KMS-11 (cell line): Measurements from ENCODE around the gene SFI1.
"Not testable (repeated sequence)": the region's sequence is repeated elsewhere in the genome, so short reads cannot be mapped to it uniquely, and the experiment has no call there.

Experiments
- H2AFZ ChIP-seq: fragments of 200-600 bp; sonication (generic); 2 replicates; pipeline ENCODE4 v1.6.1; 2016; ENCODE audit warnings: antibody characterized with exemption, mixed run types, low read depth
- H3K27ac ChIP-seq: fragments of 200-600 bp; sonication (generic); 2 replicates; pipeline ENCODE4 v1.6.1; 2016; ENCODE audit warnings: mild to moderate bottlenecking, mixed run types
- H3K27me3 ChIP-seq: fragments of 200-600 bp; sonication (generic); 2 replicates; pipeline ENCODE4 v1.6.1; 2017; ENCODE audit warnings: mild to moderate bottlenecking, low read depth, mixed run types, moderate library complexity; ENCODE audit not compliant: insufficient read depth
- H3K36me3 ChIP-seq: fragments of 200-600 bp; sonication (generic); 2 replicates; pipeline ENCODE4 v1.6.1; 2017; ENCODE audit warnings: mild to moderate bottlenecking, mixed run types; ENCODE audit not compliant: insufficient read depth
- H3K4me1 ChIP-seq: fragments of 200-600 bp; sonication (generic); 2 replicates; pipeline ENCODE4 v1.6.1; 2016; ENCODE audit warnings: mild to moderate bottlenecking, low read depth, mixed run types; ENCODE audit not compliant: poor library complexity, severe bottlenecking
- H3K4me2 ChIP-seq: fragments of 200-600 bp; sonication (generic); 2 replicates; pipeline ENCODE4 v1.7.0; 2016; ENCODE audit warnings: mild to moderate bottlenecking, mixed run types
- H3K4me3 ChIP-seq: fragments of 200-600 bp; sonication (generic); IDR thresholded peaks from 2 replicates; pipeline ENCODE4 v1.6.1; 2017; ENCODE audit warnings: low read depth, low read length, mixed read lengths; ENCODE audit not compliant: insufficient read depth
- H3K79me2 ChIP-seq: fragments of 200-600 bp; sonication (generic); 2 replicates; pipeline ENCODE4 v1.6.1; 2016; ENCODE audit warnings: low read depth, mixed run types; ENCODE audit not compliant: insufficient read depth
- H3K9ac ChIP-seq: fragments of 200-600 bp; sonication (generic); 2 replicates; pipeline ENCODE4 v1.6.1; 2016; ENCODE audit warnings: mild to moderate bottlenecking, mixed run types
- H4K20me1 ChIP-seq: fragments of 200-600 bp; sonication (generic); 2 replicates; pipeline ENCODE4 v1.6.1; 2016; ENCODE audit warnings: mild to moderate bottlenecking, mixed run types; ENCODE audit not compliant: insufficient read depth
- TF ChIP-seq, protein P1 (sequence below): fragments of 200-600 bp; sonication (generic); conservative IDR thresholded peaks from 2 replicates; pipeline ENCODE4 v1.6.1; 2017; ENCODE audit warnings: low read depth, mild to moderate bottlenecking, antibody characterized with exemption, low read length, moderate library complexity, mixed read lengths

The SFI1 gene

DNA sequence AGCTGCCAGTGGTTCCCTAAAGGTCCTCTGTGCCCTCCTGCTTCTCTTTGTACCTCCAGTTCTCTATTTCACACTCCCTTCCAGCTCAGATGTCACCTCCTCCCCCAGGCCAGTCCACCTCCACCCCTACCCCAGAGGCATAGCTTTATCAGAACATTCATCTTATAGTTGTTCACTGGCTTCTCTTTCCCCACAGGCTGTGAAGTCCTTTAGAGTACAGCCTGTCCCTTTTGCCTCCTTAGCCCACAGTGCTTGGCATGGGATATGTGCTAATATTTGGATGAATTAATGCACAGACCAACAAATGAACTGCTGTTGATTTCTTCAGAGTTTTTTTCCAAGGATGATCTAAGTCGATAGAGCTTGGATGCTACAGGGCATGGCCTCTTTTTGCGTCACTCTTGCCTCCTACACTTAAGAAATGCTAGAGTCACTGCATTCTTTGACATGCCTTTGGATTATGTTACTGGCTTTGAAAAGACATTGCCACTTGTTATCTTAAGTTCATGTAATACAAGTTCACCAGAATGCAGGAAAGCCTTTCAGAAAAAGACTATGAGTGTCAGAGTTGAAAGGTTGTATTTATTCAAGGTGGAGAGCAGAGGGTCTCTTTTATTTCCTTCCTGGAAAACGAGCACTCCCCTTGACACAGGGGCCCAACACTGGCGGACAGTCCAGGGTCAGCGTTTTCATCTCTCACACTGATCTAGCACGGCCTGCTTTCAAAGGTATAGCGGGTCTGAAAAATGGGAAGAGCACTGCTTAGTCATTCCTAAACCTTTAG, 90.0 kb downstream of the SFI1 start:
- no peaks in the 10 kb centered on the region for H3K36me3 ChIP-seq
- no peak overlapping the region for H3K4me2 ChIP-seq
- TF ChIP-seq, protein P1, sequence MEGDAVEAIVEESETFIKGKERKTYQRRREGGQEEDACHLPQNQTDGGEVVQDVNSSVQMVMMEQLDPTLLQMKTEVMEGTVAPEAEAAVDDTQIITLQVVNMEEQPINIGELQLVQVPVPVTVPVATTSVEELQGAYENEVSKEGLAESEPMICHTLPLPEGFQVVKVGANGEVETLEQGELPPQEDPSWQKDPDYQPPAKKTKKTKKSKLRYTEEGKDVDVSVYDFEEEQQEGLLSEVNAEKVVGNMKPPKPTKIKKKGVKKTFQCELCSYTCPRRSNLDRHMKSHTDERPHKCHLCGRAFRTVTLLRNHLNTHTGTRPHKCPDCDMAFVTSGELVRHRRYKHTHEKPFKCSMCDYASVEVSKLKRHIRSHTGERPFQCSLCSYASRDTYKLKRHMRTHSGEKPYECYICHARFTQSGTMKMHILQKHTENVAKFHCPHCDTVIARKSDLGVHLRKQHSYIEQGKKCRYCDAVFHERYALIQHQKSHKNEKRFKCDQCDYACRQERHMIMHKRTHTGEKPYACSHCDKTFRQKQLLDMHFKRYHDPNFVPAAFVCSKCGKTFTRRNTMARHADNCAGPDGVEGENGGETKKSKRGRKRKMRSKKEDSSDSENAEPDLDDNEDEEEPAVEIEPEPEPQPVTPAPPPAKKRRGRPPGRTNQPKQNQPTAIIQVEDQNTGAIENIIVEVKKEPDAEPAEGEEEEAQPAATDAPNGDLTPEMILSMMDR = no peak
- no peak overlapping the region for H2AFZ ChIP-seq
- no peaks in the 10 kb centered on the region for H4K20me1 ChIP-seq
- H3K9ac ChIP-seq = no peak overlapping the region
- no peaks in the 10 kb centered on the region for H3K79me2 ChIP-seq
- H3K27me3 ChIP-seq = no peaks in the 10 kb centered on the region
- no peak overlapping the region for H3K27ac ChIP-seq
- H3K4me3 ChIP-seq = no peak overlapping the region
- H3K4me1 ChIP-seq = peaks cover 21% of the 10 kb centered on the region

DNA sequence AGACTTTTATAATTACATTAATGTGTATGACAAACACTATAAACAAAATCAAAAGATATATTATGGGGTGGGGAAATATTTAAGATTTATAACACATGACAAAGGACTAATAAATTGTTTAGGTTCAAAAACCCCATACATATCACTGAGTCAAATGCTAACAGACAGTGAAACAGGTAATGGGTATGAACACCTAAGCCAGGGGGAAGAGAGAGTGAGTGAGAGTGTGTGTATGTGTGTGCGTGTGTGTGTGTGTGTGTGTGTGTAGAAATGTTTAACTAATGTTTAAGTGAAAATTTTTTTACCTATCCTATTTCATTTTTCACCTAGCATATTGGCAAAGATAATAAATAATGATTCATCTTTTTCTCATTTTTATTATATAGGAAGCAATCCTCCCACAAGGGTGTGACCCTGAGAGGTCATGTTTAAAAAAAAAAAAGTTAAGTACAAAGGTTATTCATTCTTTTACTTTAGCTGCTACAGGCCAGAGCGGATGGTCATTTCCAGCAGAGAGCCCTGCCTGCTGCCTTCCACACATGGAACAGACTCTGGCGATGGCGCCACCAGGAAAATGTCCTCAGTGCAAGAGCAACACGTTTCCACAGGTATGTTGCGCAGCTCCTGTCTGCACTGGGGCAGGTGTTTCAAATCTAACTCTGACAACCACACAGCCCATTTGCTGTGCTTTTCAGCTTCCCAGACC, 92.8 kb downstream of the SFI1 start:
- Histone ChIP-seq H3K9ac (no peak overlapping the region), H3K27ac (no peak overlapping the region), H3K4me1 (no peaks in the 10 kb centered on the region), H3K4me3 (no peak overlapping the region), H4K20me1 (no peaks in the 10 kb centered on the region), H3K4me2 (no peak overlapping the region), H2AFZ (no peak overlapping the region), H3K79me2 (no peaks in the 10 kb centered on the region), H3K36me3 (no peaks in the 10 kb centered on the region), H3K27me3 (no peaks in the 10 kb centered on the region)
- TF ChIP-seq, protein P1 = no peak

DNA sequence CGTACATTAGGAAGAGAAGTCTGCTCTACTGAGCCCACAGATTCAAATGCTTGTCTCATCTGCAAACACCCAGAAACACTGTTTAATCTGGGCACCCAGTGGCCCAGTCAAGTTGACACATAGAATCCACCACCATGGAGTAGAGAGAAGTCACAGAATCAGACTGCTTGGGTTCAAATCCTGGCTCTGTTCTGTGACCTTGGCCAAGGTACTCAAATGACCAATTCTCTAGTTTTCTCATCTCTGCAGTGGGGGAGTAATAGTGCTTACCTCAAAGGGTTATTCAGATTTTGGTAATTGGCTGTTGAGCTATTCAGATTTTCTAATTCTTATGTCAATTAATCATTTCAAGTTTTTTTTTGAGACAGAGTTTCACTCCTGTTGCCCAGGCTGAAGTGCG, 93.8 kb downstream of the SFI1 start:
- H3K27ac ChIP-seq, H3K4me3 ChIP-seq: not testable (repeated sequence)

DNA sequence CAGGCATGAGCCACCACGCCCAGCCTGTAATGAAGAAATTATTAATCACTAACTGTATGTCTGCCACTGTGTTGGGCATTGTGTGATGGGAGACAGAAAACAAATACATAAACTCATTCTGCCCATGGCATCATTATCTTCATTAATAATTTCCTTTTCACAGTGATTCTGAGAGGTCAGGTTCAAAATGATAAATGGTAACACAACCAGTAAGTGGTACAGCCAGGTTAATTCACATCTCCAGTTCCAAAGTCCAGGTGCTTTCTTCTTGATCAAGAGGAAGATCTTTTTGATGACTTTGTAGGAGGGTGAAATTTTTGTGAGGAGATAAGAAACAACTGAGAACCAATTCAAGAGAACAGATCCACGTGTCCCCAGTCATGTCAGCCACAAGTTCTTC, 98.9 kb downstream of the SFI1 start:
- no peak overlapping the region for H3K9ac ChIP-seq
- H3K4me3 ChIP-seq = no peak overlapping the region
- H3K79me2 ChIP-seq = no peaks in the 10 kb centered on the region
- H2AFZ ChIP-seq = no peak overlapping the region
- H3K4me2 ChIP-seq = no peak overlapping the region
- H3K27ac ChIP-seq = no peak overlapping the region
- no peaks in the 10 kb centered on the region for H4K20me1 ChIP-seq
- H3K36me3 ChIP-seq = no peaks in the 10 kb centered on the region
- no peaks in the 10 kb centered on the region for H3K4me1 ChIP-seq
- TF ChIP-seq, protein P1 = no peak
- H3K27me3 ChIP-seq = no peaks in the 10 kb centered on the region

More for the DNA sequence above, 93.8 kb downstream of the SFI1 start:
- H3K9ac ChIP-seq, H4K20me1 ChIP-seq, H3K27me3 ChIP-seq, H2AFZ ChIP-seq, H3K4me1 ChIP-seq, H3K4me2 ChIP-seq, H3K36me3 ChIP-seq, H3K79me2 ChIP-seq: not testable (repeated sequence)
